H1 (cell line): ENCODE data around the gene BAK1. TPM values are rescaled to one million over a fixed set of nuclear protein-coding genes. Genes with fewer than 3 reads are reported as not detected.
A peak's percentile ranks its signal among the peaks of the same experiment; 100 is the strongest.

Source experiments
- CTCF ChIA-PET: fragments of 300-600 bp; sonication (Branson Sonifier 250); formaldehyde crosslinking; loops from one replicate; lab custom pipeline; 2021; ENCODE audit not compliant: partially characterized antibody; lab: Charles Lee
- POLR2A ChIA-PET: fragments of 300-600 bp; sonication (Branson Sonifier 250); formaldehyde crosslinking; loops from one replicate; lab custom pipeline; 2021; ENCODE audit warnings: inconsistent platforms; ENCODE audit not compliant: partially characterized antibody; lab: Charles Lee
- DNase-seq, 2 experiments: peaks; one replicate each; pipeline versions ENCODE4 v3.0.0 to v3.0.0-alpha.2; 2010 to 2022; ENCODE audit warnings: low spot score in 2 of 2, low read depth in 1 of 2, mixed read lengths in 1 of 2
- FAIRE-seq: peaks from 2 replicates; lab custom pipeline; 2011; peaks lifted over from hg19 to GRCh38; lab: Jason Lieb, UNC
- H2AFZ ChIP-seq: 2 replicates; pipeline ENCODE4 v1.8.1; 2012; ENCODE audit warnings: low read length, inconsistent platforms
- H2AK5ac ChIP-seq: 2 replicates; pipeline ENCODE4 v1.6.1; 2013; ENCODE audit warnings: low read depth, low read length
- H2BK120ac ChIP-seq: replicated peaks from 2 replicates; pipeline ENCODE3; 2013; ENCODE audit warnings: low read depth, low read length, inconsistent platforms
- H2BK12ac ChIP-seq: 2 replicates; pipeline ENCODE4 v1.6.1; 2013; ENCODE audit warnings: low read depth, low read length
- H2BK15ac ChIP-seq: 2 replicates; pipeline ENCODE4 v1.6.1; 2013; ENCODE audit warnings: low read length
- H2BK20ac ChIP-seq: 2 replicates; pipeline ENCODE4 v1.6.1; 2013; ENCODE audit warnings: low read length
- H2BK5ac ChIP-seq: 2 replicates; pipeline ENCODE4 v1.6.1; 2013; ENCODE audit warnings: low read depth, low read length
- H3K14ac ChIP-seq: 2 replicates; pipeline ENCODE4 v1.6.1; 2013; ENCODE audit warnings: inconsistent platforms; ENCODE audit not compliant: insufficient read length
- H3K18ac ChIP-seq: 2 replicates; pipeline ENCODE4 v1.6.1; 2013; ENCODE audit warnings: low read length; ENCODE audit errors: extremely low read depth
- H3K23ac ChIP-seq: 2 replicates; pipeline ENCODE4 v1.6.1; 2013; ENCODE audit warnings: inconsistent platforms; ENCODE audit not compliant: insufficient read length
- H3K23me2 ChIP-seq: 2 replicates; pipeline ENCODE4 v1.6.1; 2013; ENCODE audit warnings: low read depth, low read length
- H3K27ac ChIP-seq: 2 replicates; pipeline ENCODE4 v1.6.1; 2011; ENCODE audit warnings: low read depth, low read length, inconsistent platforms
- H3K27me3 ChIP-seq, 4 experiments: replicated peaks in 1 of 4; 1 replicate in 1 of 4; 2 replicates in 3 of 4; pipeline versions ENCODE4 v1.6.1 to v1.8.1; 2011 to 2013; ENCODE audit warnings: low read length in 3 of 4, mild to moderate bottlenecking in 3 of 4, inconsistent platforms in 2 of 4, mixed read lengths in 2 of 4, moderate library complexity in 1 of 4; ENCODE audit not compliant: control insufficient read depth in 3 of 4, insufficient read depth in 3 of 4; ENCODE audit errors: extremely low read depth in 1 of 4
- H3K36me3 ChIP-seq, 4 experiments: 2 replicates each; pipeline versions ENCODE4 v1.6.1 to v1.8.1; 2011 to 2013; ENCODE audit warnings: mild to moderate bottlenecking in 4 of 4, low read length in 3 of 4, moderate library complexity in 2 of 4, control low read depth in 1 of 4, inconsistent platforms in 1 of 4; ENCODE audit not compliant: insufficient read depth in 4 of 4, control insufficient read depth in 2 of 4
- H3K4ac ChIP-seq: replicated peaks from 2 replicates; pipeline ENCODE3; 2013; ENCODE audit warnings: low read length, low read depth, mixed read lengths, inconsistent platforms; ENCODE audit not compliant: insufficient read length
- H3K4me1 ChIP-seq, 4 experiments: replicated peaks in 1 of 4; 1 replicate in 1 of 4; 2 replicates in 3 of 4; pipeline versions ENCODE4 v1.6.1 to v1.8.1; 2011 to 2013; ENCODE audit warnings: low read length in 3 of 4, inconsistent platforms in 2 of 4, mixed read lengths in 1 of 4; ENCODE audit not compliant: insufficient read depth in 4 of 4, control insufficient read depth in 3 of 4
- H3K4me2 ChIP-seq, 2 experiments: 2 replicates each; pipeline versions ENCODE4 v1.6.1 to v1.8.1; 2011 to 2013; ENCODE audit warnings: low read depth in 2 of 2, low read length in 2 of 2, control low read depth in 1 of 2, inconsistent platforms in 1 of 2, mild to moderate bottlenecking in 1 of 2; ENCODE audit not compliant: insufficient read depth in 1 of 2
- H3K4me3 ChIP-seq, 4 experiments: fragments of 200-600, 300-600 bp in 1 of 4; sonication (generic), shearing (Covaris generic), sonication (Bioruptor Twin) in 1 of 4; 2 replicates each; pipeline versions ENCODE4 v1.5.1 to v1.8.1; 2011 to 2016; ENCODE audit warnings: low read length in 4 of 4, low read depth in 3 of 4, control low read depth in 2 of 4, inconsistent platforms in 2 of 4, mild to moderate bottlenecking in 2 of 4, mixed read lengths in 1 of 4, moderate library complexity in 1 of 4; ENCODE audit not compliant: insufficient read depth in 2 of 4; ENCODE audit errors: extremely low read depth in 1 of 4
- H3K56ac ChIP-seq: replicated peaks from 2 replicates; pipeline ENCODE3; 2013; ENCODE audit warnings: low read depth, mild to moderate bottlenecking, mixed read lengths, low read length, inconsistent platforms; ENCODE audit not compliant: insufficient read length
- H3K79me1 ChIP-seq: 2 replicates; pipeline ENCODE4 v1.6.1; 2013; ENCODE audit warnings: low read depth, low read length, control low read depth
- H3K79me2 ChIP-seq, 2 experiments: 2 replicates each; pipeline versions ENCODE4 v1.6.1 to v1.8.1; 2012 to 2013; ENCODE audit warnings: low read length in 2 of 2, mild to moderate bottlenecking in 2 of 2, inconsistent platforms in 1 of 2; ENCODE audit not compliant: insufficient read depth in 2 of 2, control insufficient read depth in 1 of 2
- H3K9ac ChIP-seq, 4 experiments: replicated peaks in 1 of 4; 1 replicate in 1 of 4; 2 replicates in 3 of 4; pipeline versions ENCODE4 v1.6.1 to v1.8.1; 2011 to 2013; ENCODE audit warnings: low read depth in 3 of 4, low read length in 3 of 4, control low read depth in 2 of 4, mild to moderate bottlenecking in 2 of 4, moderate library complexity in 2 of 4, inconsistent platforms in 1 of 4; ENCODE audit errors: extremely low read depth in 1 of 4
- H3K9me3 ChIP-seq, 2 experiments: 2 replicates each; pipeline versions ENCODE4 v1.6.1 to v1.8.1; 2012 to 2013; ENCODE audit warnings: mild to moderate bottlenecking in 2 of 2, moderate library complexity in 2 of 2, control low read depth in 1 of 2, inconsistent platforms in 1 of 2, low read depth in 1 of 2, low read length in 1 of 2, mixed read lengths in 1 of 2; ENCODE audit not compliant: insufficient read depth in 2 of 2
- H4K20me1 ChIP-seq, 2 experiments: replicated peaks in 1 of 2; 2 replicates each; pipeline versions ENCODE3 to v1.8.1; 2011 to 2013; ENCODE audit warnings: inconsistent platforms in 2 of 2, low read length in 2 of 2, mild to moderate bottlenecking in 1 of 2; ENCODE audit not compliant: insufficient read depth in 2 of 2, control insufficient read depth in 1 of 2
- H4K5ac ChIP-seq: 2 replicates; pipeline ENCODE4 v1.6.1; 2013; ENCODE audit warnings: low read length, low read depth, mixed read lengths, inconsistent platforms; ENCODE audit not compliant: insufficient read length
- H4K8ac ChIP-seq: 2 replicates; pipeline ENCODE4 v1.8.0; 2013; ENCODE audit warnings: mild to moderate bottlenecking, moderate library complexity, low read length, inconsistent platforms; ENCODE audit not compliant: insufficient read depth; ENCODE audit errors: extremely low read depth
- H4K91ac ChIP-seq: replicated peaks from 2 replicates; pipeline ENCODE3; 2013; ENCODE audit warnings: low read length, mixed read lengths, inconsistent platforms; ENCODE audit not compliant: insufficient read length
- CBX5 ChIP-seq: fragments of 300-800, 300-1000 bp; sonication (generic); IDR thresholded peaks from 2 replicates; pipeline ENCODE4 v1.7.1; 2016; ENCODE audit warnings: antibody characterized with exemption, low read length, low read depth
- CHD1 ChIP-seq: IDR thresholded peaks from 2 replicates; pipeline ENCODE4 v1.6.1; 2012; ENCODE audit warnings: low read depth, low read length, improper control_type of control experiment
- CTBP2 ChIP-seq: IDR thresholded peaks from 2 replicates; pipeline ENCODE4 v1.7.0; 2011; ENCODE audit warnings: borderline replicate concordance, mild to moderate bottlenecking, moderate library complexity, mixed read lengths, low read length; ENCODE audit not compliant: insufficient read depth, insufficient read length
- GABPA ChIP-seq: IDR thresholded peaks from 2 replicates; pipeline ENCODE4 v1.6.1; 2011; ENCODE audit warnings: mild to moderate bottlenecking, low read length, moderate library complexity, borderline replicate concordance; ENCODE audit not compliant: insufficient read depth
- RXRA ChIP-seq: IDR thresholded peaks from 2 replicates; pipeline ENCODE4 v1.6.1; 2011; ENCODE audit warnings: low read depth, mild to moderate bottlenecking, low read length, moderate library complexity; ENCODE audit not compliant: insufficient read depth
- SP4 ChIP-seq: IDR thresholded peaks from 2 replicates; pipeline ENCODE4 v1.6.1; 2012; ENCODE audit warnings: low read length, inconsistent platforms
- SUZ12 ChIP-seq: fragments of 200-600 bp; sonication (generic); IDR thresholded peaks from 2 replicates; pipeline ENCODE4 v1.6.1; 2012; ENCODE audit warnings: mild to moderate bottlenecking, inconsistent platforms, low read length, moderate library complexity, mixed read lengths
- TCF12 ChIP-seq: IDR thresholded peaks from 2 replicates; pipeline ENCODE4 v1.6.1; 2011; ENCODE audit warnings: low read depth, mild to moderate bottlenecking, low read length
- YY1 ChIP-seq: IDR thresholded peaks from 2 replicates; pipeline ENCODE4 v1.6.1; 2011; ENCODE audit warnings: low read depth, mild to moderate bottlenecking, low read length
- WGBS, 2 experiments: shearing (Covaris generic) in 1 of 2; methylation state at CpG; one replicate each; pipeline versions ENCODE4 v1.1.6 to v1.1.7; 2013 to 2015; ENCODE audit warnings: low lambda C conversion rate in 2 of 2, mixed read lengths in 2 of 2, inconsistent platforms in 1 of 2, low coverage in 1 of 2, missing lambda C conversion rate in 1 of 2; ENCODE audit not compliant: insufficient replicate concordance in 2 of 2, insufficient coverage in 1 of 2, insufficient read length in 1 of 2; ENCODE audit errors: extremely low coverage in 1 of 2, missing lambda C conversion rate in 1 of 2; 5-methylcytosine and 5-hydroxymethylcytosine counted together
- polyA plus RNA-seq, 7 experiments: library from polyadenylated mRNA; depleted of rRNA in 3 of 7; stranded (reverse) in 5 of 7; unstranded in 2 of 7; fragments of >200 nt in 5 of 7; fragments of 200-250 nt in 2 of 7; gene quantifications; 1 replicate in 5 of 7; 2 replicates in 1 of 7; 4 replicates in 1 of 7; pipeline versions ENCODE4 v1.2.1 to v1.2.3, GENCODE V29; 2011 to 2013; ENCODE audit warnings: missing spikeins in 2 of 7, mixed read lengths in 2 of 7
- total RNA-seq: library from RNA; stranded (reverse); fragmentation: NEBNext Ultra II Directional; extraction: Animal tissue kit (Norgen Biotek cat#: 25700); gene quantifications from 2 replicates; pipeline ENCODE4 v1.2.1, GENCODE V29; 2021
- TF ChIP-seq, protein P1 (sequence below), 3 experiments: IDR thresholded peaks; 1 replicate in 2 of 3; 2 replicates in 1 of 3; pipeline versions ENCODE4 v1.5.1 to v1.6.1; 2011; ENCODE audit warnings: low read length in 3 of 3, mild to moderate bottlenecking in 3 of 3, inconsistent platforms in 2 of 3, low read depth in 1 of 3, moderate library complexity in 1 of 3; ENCODE audit not compliant: insufficient read depth in 1 of 3; ENCODE audit errors: control extremely low read depth in 1 of 3

The BAK1 gene
- total and polyA plus RNA-seq, 2 of the 8 experiments (the other 6 are each of a cell fraction or from before 2014, with no cell fraction given): 43.3 to 43.4 TPM

DNA sequence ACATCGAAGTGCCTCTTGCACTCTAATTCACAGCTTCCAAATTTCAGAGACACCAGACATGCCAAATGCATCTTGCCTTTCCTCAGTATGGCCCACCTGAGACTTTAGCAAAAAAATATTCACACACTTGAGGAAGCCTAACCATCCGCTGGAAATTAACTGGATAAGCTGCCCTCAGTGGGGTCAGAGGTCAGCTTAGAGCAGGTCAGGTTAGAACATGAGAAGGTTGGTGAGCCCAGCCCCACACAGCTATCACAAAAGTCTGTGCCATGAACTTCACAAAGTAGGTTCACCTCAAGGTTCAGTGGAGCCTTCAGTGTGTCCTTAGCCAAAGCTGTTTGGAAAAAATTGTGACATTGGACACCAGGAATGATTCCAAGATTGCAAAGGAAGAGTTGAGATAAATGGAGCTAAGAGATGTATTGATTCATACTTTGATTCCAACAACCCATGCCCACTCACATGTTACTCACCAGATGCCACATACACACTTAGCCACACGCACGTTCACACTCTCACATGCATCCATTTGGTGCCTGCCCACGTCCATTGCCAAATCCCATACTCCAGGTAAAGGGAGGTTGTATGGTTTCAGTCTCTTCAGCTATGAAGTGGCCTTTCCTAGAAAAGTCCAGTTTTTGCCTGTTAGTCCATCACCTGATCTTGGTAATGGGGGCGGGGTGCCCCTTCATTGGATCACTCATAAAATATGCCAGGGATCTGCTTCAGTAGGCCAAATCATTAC lies 11.1 kb downstream of the BAK1 start:
- DNase-seq (no peak), FAIRE-seq (no peak)
- Histone ChIP-seq H3K23me2 (peaks cover 6% of the 10 kb centered on the region; the same call in 1 of the 2 replicates), H3K36me3 (no peaks in the 10 kb centered on the region), H2BK5ac (no peak overlapping the region), H2AFZ (no peak overlapping the region), H3K4me3 (no peak overlapping the region), H4K91ac (no peak overlapping the region), H3K18ac (no peak overlapping the region), H4K8ac (no peak overlapping the region), H3K56ac (no peak overlapping the region), H3K27ac (no peak overlapping the region), H4K5ac (no peak overlapping the region), H2AK5ac (no peak overlapping the region), H2BK120ac (no peak overlapping the region), H3K79me2 (no peaks in the 10 kb centered on the region), H2BK20ac (no peak overlapping the region), H3K9me3 (no peaks in the 10 kb centered on the region), H3K79me1 (no peaks in the 10 kb centered on the region), H3K23ac (no peak overlapping the region), H3K9ac (no peak overlapping the region), H2BK15ac (peak overlapping the region; percentile 88; the same call in 1 of the 2 replicates), H2BK12ac (peak overlapping the region; percentile 75; the same call in 1 of the 2 replicates), H3K4me2 (no peak overlapping the region), H3K14ac (no peak overlapping the region), H4K20me1 (no peaks in the 10 kb centered on the region), H3K4ac (no peak overlapping the region), H3K4me1 (peaks cover 0 to 5% (median 2%) of the 10 kb centered on the region in 4 experiments; a peak in 3 of 7 replicates), H3K27me3 (no peaks in the 10 kb centered on the region)
- WGBS, 2 experiments: 89% methylated on average over 6 of the region's 6 CpGs; no CpG with 5 or more reads in 1 of the 2 experiments
- ChIA-PET POLR2A (interaction anchor here (1.0 to 2.6 kb wide), 5 partner anchors 8 to 107 kb away, joined by 3 to 9 read pairs (median 3); no protein-coding TSS in a partner anchor), CTCF (interaction anchor here (0.7 to 5.0 kb wide), 11 partner anchors 12 to 132 kb away, joined by 3 to 21 read pairs (median 3); partner anchors contain the start of gene BAK1)
- no peak for TF ChIP-seq SUZ12
- no peak for TF ChIP-seq TCF12
- TF ChIP-seq GABPA: no peak
- no peak for TF ChIP-seq CTBP2
- TF ChIP-seq, protein P1, sequence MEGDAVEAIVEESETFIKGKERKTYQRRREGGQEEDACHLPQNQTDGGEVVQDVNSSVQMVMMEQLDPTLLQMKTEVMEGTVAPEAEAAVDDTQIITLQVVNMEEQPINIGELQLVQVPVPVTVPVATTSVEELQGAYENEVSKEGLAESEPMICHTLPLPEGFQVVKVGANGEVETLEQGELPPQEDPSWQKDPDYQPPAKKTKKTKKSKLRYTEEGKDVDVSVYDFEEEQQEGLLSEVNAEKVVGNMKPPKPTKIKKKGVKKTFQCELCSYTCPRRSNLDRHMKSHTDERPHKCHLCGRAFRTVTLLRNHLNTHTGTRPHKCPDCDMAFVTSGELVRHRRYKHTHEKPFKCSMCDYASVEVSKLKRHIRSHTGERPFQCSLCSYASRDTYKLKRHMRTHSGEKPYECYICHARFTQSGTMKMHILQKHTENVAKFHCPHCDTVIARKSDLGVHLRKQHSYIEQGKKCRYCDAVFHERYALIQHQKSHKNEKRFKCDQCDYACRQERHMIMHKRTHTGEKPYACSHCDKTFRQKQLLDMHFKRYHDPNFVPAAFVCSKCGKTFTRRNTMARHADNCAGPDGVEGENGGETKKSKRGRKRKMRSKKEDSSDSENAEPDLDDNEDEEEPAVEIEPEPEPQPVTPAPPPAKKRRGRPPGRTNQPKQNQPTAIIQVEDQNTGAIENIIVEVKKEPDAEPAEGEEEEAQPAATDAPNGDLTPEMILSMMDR (IDR thresholded peaks at IDR 0.05; ENCODE audit: control extremely low read depth in 1 of 3, insufficient read depth in 1 of 3, low read depth in 1 of 3, low read length in 3 of 3): no peak
- TF ChIP-seq RXRA: no peak
- TF ChIP-seq SP4: no peak
- TF ChIP-seq YY1: no peak
- TF ChIP-seq CHD1: no peak
- no peak for TF ChIP-seq CBX5
